ENCODE measurements around the gene PAX5.

DNA sequence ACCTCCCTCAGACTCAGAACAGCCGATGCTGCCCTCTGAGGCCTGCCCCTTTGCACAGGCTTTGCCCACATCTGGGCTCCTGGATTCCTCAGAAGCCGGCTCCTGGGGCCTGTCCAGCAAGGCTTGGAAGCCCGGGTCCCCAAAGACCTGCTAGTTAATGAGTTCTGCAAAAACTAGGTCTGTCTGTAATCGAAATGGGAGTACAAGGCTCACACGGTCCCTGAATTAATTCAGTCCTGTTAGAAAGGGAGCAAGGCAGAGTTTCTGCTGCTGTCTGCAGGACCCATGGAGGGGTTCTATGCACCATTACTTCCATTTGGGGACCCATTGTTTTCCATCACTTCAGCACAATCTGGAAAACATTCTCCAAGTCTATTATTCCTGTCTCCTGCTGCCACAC is 239.6 kb downstream of the PAX5 start:
- TF ChIP-seq, protein P1, sequence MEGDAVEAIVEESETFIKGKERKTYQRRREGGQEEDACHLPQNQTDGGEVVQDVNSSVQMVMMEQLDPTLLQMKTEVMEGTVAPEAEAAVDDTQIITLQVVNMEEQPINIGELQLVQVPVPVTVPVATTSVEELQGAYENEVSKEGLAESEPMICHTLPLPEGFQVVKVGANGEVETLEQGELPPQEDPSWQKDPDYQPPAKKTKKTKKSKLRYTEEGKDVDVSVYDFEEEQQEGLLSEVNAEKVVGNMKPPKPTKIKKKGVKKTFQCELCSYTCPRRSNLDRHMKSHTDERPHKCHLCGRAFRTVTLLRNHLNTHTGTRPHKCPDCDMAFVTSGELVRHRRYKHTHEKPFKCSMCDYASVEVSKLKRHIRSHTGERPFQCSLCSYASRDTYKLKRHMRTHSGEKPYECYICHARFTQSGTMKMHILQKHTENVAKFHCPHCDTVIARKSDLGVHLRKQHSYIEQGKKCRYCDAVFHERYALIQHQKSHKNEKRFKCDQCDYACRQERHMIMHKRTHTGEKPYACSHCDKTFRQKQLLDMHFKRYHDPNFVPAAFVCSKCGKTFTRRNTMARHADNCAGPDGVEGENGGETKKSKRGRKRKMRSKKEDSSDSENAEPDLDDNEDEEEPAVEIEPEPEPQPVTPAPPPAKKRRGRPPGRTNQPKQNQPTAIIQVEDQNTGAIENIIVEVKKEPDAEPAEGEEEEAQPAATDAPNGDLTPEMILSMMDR (IDR thresholded peaks at IDR 0.05; ENCODE audit: poor library complexity, severe bottlenecking) = no peak
- TF ChIP-seq SMC3 (conservative IDR thresholded peaks at IDR 0.05; ENCODE audit: poor library complexity) (no peak), POLR2AphosphoS5 (IDR thresholded peaks at IDR 0.05) (no peak), MXI1 (conservative IDR thresholded peaks at IDR 0.05; ENCODE audit: poor library complexity, severe bottlenecking) (no peak), EZH2 (IDR thresholded peaks at IDR 0.05; ENCODE audit: borderline replicate concordance, insufficient read depth, low read length, poor library complexity, severe bottlenecking) (no peak)
- TF ChIP-seq, protein P2, sequence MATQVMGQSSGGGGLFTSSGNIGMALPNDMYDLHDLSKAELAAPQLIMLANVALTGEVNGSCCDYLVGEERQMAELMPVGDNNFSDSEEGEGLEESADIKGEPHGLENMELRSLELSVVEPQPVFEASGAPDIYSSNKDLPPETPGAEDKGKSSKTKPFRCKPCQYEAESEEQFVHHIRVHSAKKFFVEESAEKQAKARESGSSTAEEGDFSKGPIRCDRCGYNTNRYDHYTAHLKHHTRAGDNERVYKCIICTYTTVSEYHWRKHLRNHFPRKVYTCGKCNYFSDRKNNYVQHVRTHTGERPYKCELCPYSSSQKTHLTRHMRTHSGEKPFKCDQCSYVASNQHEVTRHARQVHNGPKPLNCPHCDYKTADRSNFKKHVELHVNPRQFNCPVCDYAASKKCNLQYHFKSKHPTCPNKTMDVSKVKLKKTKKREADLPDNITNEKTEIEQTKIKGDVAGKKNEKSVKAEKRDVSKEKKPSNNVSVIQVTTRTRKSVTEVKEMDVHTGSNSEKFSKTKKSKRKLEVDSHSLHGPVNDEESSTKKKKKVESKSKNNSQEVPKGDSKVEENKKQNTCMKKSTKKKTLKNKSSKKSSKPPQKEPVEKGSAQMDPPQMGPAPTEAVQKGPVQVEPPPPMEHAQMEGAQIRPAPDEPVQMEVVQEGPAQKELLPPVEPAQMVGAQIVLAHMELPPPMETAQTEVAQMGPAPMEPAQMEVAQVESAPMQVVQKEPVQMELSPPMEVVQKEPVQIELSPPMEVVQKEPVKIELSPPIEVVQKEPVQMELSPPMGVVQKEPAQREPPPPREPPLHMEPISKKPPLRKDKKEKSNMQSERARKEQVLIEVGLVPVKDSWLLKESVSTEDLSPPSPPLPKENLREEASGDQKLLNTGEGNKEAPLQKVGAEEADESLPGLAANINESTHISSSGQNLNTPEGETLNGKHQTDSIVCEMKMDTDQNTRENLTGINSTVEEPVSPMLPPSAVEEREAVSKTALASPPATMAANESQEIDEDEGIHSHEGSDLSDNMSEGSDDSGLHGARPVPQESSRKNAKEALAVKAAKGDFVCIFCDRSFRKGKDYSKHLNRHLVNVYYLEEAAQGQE (IDR thresholded peaks at IDR 0.05; ENCODE audit: borderline replicate concordance) = no peak
